SK-N-SH treated with all-trans-retinoic acid at 6 μM for 48 hours (cell line): ENCODE results near the gene MMP24OS.

Source experiments
- ATAC-seq: fragments of 200-7000 bp; cut with Tn5 transposase; 3 replicates; pipeline ENCODE4 v1.9.1; 2020; ENCODE audit warnings: mild to moderate bottlenecking, moderate library complexity
- ARNTL ChIP-seq: fragments of 450-650 bp; formaldehyde crosslinking; IDR thresholded peaks from 2 replicates; pipeline ENCODE4 v1.5.0; 2020; ENCODE audit warnings: low read depth, mild to moderate bottlenecking, moderate library complexity, borderline replicate concordance
- BACH2 ChIP-seq: fragments of 250-450 bp; sonication (Bioruptor Pico); IDR thresholded peaks from 2 replicates; pipeline ENCODE4 v1.9.0; 2021; ENCODE audit warnings: mild to moderate bottlenecking, borderline replicate concordance
- CSDC2 ChIP-seq: fragments of 250-450 bp; sonication (Bioruptor Pico); IDR thresholded peaks from 2 replicates; pipeline ENCODE4 v1.5.0; 2020; ENCODE audit warnings: mild to moderate bottlenecking, moderate library complexity
- CSRNP3 ChIP-seq: fragments of 250-450 bp; sonication (Bioruptor Pico); IDR thresholded peaks from 2 replicates; pipeline ENCODE4 v1.5.1; 2021; ENCODE audit warnings: mild to moderate bottlenecking, moderate library complexity
- ESRRG ChIP-seq: fragments of 250-450 bp; sonication (Bioruptor Pico); IDR thresholded peaks from 2 replicates; pipeline ENCODE4 v1.6.1; 2021; ENCODE audit warnings: mild to moderate bottlenecking
- OSR1 ChIP-seq: fragments of 250-450 bp; sonication (Bioruptor Pico); IDR thresholded peaks from 2 replicates; pipeline ENCODE4 v1.8.0; 2022; ENCODE audit warnings: moderate library complexity, mild to moderate bottlenecking, inconsistent platforms
- PATZ1 ChIP-seq: fragments of 250-450 bp; sonication (Bioruptor Pico); IDR thresholded peaks from 2 replicates; pipeline ENCODE4 v1.8.0; 2020; ENCODE audit warnings: mild to moderate bottlenecking, moderate library complexity, borderline replicate concordance
- POU6F1 ChIP-seq: fragments of 250-450 bp; sonication (Bioruptor Pico); IDR thresholded peaks from 2 replicates; pipeline ENCODE4 v1.8.0; 2021; ENCODE audit warnings: low read depth, mild to moderate bottlenecking, moderate library complexity, borderline replicate concordance
- RARB ChIP-seq: fragments of 250-450 bp; sonication (Bioruptor Pico); IDR thresholded peaks from 2 replicates; pipeline ENCODE4 v1.8.0; 2021; ENCODE audit warnings: mild to moderate bottlenecking, moderate library complexity
- SNAI2 ChIP-seq: fragments of 250-450 bp; sonication (Bioruptor Pico); IDR thresholded peaks from 2 replicates; pipeline ENCODE4 v1.5.0; 2020; ENCODE audit warnings: mild to moderate bottlenecking, moderate library complexity
- TCF4 ChIP-seq: fragments of 250-450 bp; sonication (Bioruptor Pico); IDR thresholded peaks from 2 replicates; pipeline ENCODE4 v1.8.0; 2021; ENCODE audit warnings: mild to moderate bottlenecking, moderate library complexity, borderline replicate concordance
- TOX ChIP-seq: fragments of 250-450 bp; sonication (Bioruptor Pico); IDR thresholded peaks from 2 replicates; pipeline ENCODE4 v1.8.0; 2021; ENCODE audit warnings: mild to moderate bottlenecking, moderate library complexity, borderline replicate concordance
- TSHZ2 ChIP-seq: fragments of 250-450 bp; sonication (Bioruptor Pico); IDR thresholded peaks from 2 replicates; pipeline ENCODE4 v1.5.0; 2020; ENCODE audit warnings: mild to moderate bottlenecking, moderate library complexity
- ZC3H10 ChIP-seq: fragments of 250-450 bp; sonication (Bioruptor Pico); IDR thresholded peaks from 2 replicates; pipeline ENCODE4 v1.5.1; 2021; ENCODE audit warnings: mild to moderate bottlenecking, moderate library complexity
- ZFP3 ChIP-seq: fragments of 250-450 bp; sonication (Bioruptor Pico); IDR thresholded peaks from 2 replicates; pipeline ENCODE4 v1.5.0; 2020; ENCODE audit warnings: mild to moderate bottlenecking, moderate library complexity
- ZFP30 ChIP-seq: fragments of 450-650 bp; formaldehyde crosslinking; IDR thresholded peaks from 2 replicates; pipeline ENCODE4 v1.5.0; 2022; ENCODE audit warnings: mild to moderate bottlenecking, moderate library complexity
- ZNF70 ChIP-seq: fragments of 450-650 bp; formaldehyde crosslinking; IDR thresholded peaks from 2 replicates; pipeline ENCODE4 v1.5.0; 2020; ENCODE audit warnings: mild to moderate bottlenecking, moderate library complexity

The MMP24OS gene

GRCh38 chr20:35270021-35270902, 7.7 kb downstream of the MMP24OS start:
- ATAC-seq: no peak
- no peak for TF ChIP-seq TSHZ2 (CRISPR knock-in tag)

- ATAC-seq: peak; percentile 89
- no peak for TF ChIP-seq ZFP3 (CRISPR knock-in tag)
- TF ChIP-seq TCF4 (CRISPR knock-in tag): no peak
- TF ChIP-seq RARB: no peak
- TF ChIP-seq ZFP30 (CRISPR knock-in tag): no peak
- no peak for TF ChIP-seq CSDC2 (CRISPR knock-in tag)
- no peak for TF ChIP-seq ARNTL (CRISPR knock-in tag)
- TF ChIP-seq POU6F1 (CRISPR knock-in tag): no peak
- no peak for TF ChIP-seq ESRRG (CRISPR knock-in tag)
- TF ChIP-seq PATZ1 (CRISPR knock-in tag): no peak
- no peak for TF ChIP-seq BACH2 (CRISPR knock-in tag)
- no peak for TF ChIP-seq ZC3H10
- no peak for TF ChIP-seq OSR1 (CRISPR knock-in tag)
Measured at GRCh38 chr20:35269055-35269781, 8.7 kb downstream of the MMP24OS start.

GRCh38 chr20:35267092-35267491, 10.8 kb downstream of the MMP24OS start:
- TF ChIP-seq ZC3H10 (no peak), ZNF70 (CRISPR knock-in tag) (no peak), ZFP3 (CRISPR knock-in tag) (no peak), CSRNP3 (CRISPR knock-in tag) (no peak), TSHZ2 (CRISPR knock-in tag) (no peak), POU6F1 (CRISPR knock-in tag) (no peak), ARNTL (CRISPR knock-in tag) (no peak), TOX (CRISPR knock-in tag) (no peak), SNAI2 (CRISPR knock-in tag) (no peak), OSR1 (CRISPR knock-in tag) (no peak), PATZ1 (CRISPR knock-in tag) (no peak)
- no peak for ATAC-seq
